ENCODE measurements around the gene ATRNL1.
A peak's percentile ranks its signal among the peaks of the same experiment; 100 is the strongest.
"Not testable (repeated sequence)": the region's sequence is repeated elsewhere in the genome, so short reads cannot be mapped to it uniquely, and the experiment has no call there.

Gene ATRNL1

GRCh38 chr10:115321360-115321759, 228.2 kb downstream of the ATRNL1 start:
- TF ChIP-seq, protein P1, sequence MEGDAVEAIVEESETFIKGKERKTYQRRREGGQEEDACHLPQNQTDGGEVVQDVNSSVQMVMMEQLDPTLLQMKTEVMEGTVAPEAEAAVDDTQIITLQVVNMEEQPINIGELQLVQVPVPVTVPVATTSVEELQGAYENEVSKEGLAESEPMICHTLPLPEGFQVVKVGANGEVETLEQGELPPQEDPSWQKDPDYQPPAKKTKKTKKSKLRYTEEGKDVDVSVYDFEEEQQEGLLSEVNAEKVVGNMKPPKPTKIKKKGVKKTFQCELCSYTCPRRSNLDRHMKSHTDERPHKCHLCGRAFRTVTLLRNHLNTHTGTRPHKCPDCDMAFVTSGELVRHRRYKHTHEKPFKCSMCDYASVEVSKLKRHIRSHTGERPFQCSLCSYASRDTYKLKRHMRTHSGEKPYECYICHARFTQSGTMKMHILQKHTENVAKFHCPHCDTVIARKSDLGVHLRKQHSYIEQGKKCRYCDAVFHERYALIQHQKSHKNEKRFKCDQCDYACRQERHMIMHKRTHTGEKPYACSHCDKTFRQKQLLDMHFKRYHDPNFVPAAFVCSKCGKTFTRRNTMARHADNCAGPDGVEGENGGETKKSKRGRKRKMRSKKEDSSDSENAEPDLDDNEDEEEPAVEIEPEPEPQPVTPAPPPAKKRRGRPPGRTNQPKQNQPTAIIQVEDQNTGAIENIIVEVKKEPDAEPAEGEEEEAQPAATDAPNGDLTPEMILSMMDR (conservative IDR thresholded peaks at IDR 0.05; ENCODE audit: low read length), result no peak
- no peak overlapping the region for H3K4me3 ChIP-seq (ENCODE audit: low read length)
- no peak for DNase-seq (ENCODE audit: low read depth)

- H3K4me3 ChIP-seq (ENCODE audit: low read length), result no peak overlapping the region
- TF ChIP-seq, protein P1 (conservative IDR thresholded peaks at IDR 0.05; ENCODE audit: low read length), result no peak
- no peak for DNase-seq (ENCODE audit: low read depth)
Observed at GRCh38 chr10:115328331-115328730, 235.2 kb downstream of the ATRNL1 start.

GRCh38 chr10:115335366-115335765, 242.2 kb downstream of the ATRNL1 start:
- no peak for DNase-seq (ENCODE audit: low read depth)
- TF ChIP-seq, protein P1 (conservative IDR thresholded peaks at IDR 0.05; ENCODE audit: low read length), result no peak

DNA sequence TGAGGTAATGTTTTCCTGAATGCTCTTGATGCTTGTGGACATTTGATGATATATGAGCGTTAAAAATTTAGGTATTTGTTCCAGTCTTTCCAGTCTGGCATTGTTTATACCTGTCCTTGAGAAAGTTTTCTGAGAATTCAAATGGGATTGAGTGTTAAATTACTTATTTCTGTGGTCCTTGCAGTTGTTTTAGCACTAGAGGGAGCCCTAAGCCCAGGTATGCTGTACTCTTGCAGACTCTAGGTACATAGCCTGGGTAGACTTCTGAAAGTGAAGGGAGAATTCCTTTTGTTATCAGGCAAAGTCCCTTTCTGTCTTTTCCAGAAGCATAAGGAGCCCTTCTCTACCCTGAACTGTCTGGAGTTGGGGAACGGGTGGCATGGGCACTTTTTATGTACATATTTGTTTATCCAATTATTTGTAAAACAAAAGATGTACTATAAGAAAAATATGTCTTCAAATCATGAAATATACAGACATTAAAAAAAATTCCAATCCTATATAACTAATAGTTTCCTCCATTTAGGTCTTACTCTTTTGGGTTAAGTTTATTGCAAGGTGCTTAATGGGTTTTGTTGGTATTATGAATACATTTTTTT, 262.1 kb downstream of the ATRNL1 start:
- TF ChIP-seq, protein P1 (conservative IDR thresholded peaks at IDR 0.05; ENCODE audit: low read length), result peak; percentile 65
- H3K4me3 ChIP-seq (ENCODE audit: low read length), result no peak overlapping the region
- peak; percentile 52 for DNase-seq (ENCODE audit: low read depth)

More at GRCh38 chr10:115335366-115335765, 242.2 kb downstream of the ATRNL1 start:
- no peak overlapping the region for H3K4me3 ChIP-seq (ENCODE audit: low read length)

DNA sequence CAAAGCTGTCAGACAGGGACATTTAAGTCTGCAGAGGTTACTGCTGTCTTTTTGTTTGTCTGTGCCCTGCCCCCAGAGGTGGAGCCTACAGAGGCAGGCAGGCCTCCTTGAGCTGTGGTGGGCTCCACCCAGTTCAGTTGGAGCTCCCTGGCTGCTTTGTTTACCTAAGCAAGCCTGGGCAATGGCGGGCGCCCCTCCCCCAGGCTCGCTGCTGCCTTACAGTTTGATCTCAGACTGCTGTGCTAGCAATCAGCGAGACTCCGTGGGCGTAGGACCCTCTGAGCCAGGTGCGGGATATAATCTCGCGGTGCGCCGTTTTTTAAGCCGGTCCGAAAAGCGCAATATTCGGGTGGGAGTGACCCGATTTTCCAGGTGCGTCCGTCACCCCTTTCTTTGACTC, 274.8 kb downstream of the ATRNL1 start:
- not testable (repeated sequence) for DNase-seq (ENCODE audit: low read depth); H3K4me3 ChIP-seq (ENCODE audit: low read length)

DNA sequence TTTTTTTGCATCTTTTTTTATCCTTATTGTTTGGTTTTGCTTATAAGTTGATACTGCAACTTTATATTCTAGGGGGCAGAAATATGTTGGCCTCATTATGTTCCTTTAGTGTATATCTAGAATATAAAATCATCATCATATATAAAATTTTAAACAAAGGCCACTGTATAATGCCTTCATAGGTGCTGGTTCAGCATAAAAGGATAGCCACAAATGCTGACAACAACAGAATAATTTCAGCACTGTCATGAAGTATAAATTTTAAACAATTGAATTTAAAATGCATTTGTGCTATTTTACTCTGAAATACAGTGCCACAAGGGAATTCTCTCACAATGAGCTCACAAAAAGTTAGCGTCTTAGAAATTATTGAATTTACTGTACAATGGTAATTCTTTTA, 285.9 kb downstream of the ATRNL1 start:
- TF ChIP-seq, protein P1 (conservative IDR thresholded peaks at IDR 0.05; ENCODE audit: low read length), result no peak
- H3K4me3 ChIP-seq (ENCODE audit: low read length), result no peak overlapping the region
- no peak for DNase-seq (ENCODE audit: low read depth)

GRCh38 chr10:115384665-115385064, 291.5 kb downstream of the ATRNL1 start:
- TF ChIP-seq, protein P1 (conservative IDR thresholded peaks at IDR 0.05; ENCODE audit: low read length), result no peak
- DNase-seq (ENCODE audit: low read depth), result no peak
- H3K4me3 ChIP-seq (ENCODE audit: low read length), result no peak overlapping the region

Data from AG10803 (cell line).